ENCODE results near the gene NME7. TPM values are rescaled to one million over a fixed set of nuclear protein-coding genes. Genes with fewer than 3 reads are reported as not detected.
"Not testable (repeated sequence)": the region's sequence is repeated elsewhere in the genome, so short reads cannot be mapped to it uniquely, and the experiment has no call there.

The NME7 gene, protein sequence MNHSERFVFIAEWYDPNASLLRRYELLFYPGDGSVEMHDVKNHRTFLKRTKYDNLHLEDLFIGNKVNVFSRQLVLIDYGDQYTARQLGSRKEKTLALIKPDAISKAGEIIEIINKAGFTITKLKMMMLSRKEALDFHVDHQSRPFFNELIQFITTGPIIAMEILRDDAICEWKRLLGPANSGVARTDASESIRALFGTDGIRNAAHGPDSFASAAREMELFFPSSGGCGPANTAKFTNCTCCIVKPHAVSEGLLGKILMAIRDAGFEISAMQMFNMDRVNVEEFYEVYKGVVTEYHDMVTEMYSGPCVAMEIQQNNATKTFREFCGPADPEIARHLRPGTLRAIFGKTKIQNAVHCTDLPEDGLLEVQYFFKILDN
- 12.0 TPM for polyA plus RNA-seq (ENCODE audit: insufficient read length)

DNA sequence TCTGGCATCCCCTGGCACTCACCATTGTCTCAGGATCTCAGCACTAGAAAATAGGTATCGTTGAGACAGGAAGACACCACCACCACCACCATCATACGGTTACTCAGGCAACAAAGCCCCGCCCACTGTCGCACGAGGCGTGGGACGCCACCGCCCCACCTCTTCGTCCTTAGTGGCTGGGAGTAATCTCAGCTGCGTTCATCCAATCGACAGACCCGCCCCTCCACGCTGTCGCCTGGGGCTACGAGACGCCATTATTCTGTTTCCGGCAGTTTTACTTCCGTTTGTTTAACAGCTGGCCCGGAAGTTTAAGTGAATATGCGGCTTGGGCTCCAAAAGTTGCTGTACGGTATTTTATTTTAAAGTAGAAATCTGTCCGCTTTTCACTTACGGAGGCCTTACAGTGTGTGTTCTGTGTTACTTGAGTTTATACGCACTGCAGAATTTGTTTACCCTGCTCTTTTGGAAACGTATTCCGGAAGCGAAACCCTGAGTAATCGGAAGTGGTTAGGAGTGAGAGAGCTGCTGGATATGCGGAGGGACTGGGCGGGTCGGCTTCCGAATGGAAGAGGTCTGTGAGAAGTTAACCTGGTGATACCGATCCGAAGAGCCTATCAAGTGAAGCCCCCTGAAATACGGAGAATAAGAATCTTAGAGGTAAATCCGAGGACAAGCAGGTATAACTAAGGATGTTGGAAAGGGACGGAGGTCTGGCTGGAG, at the start of gene NME7, which contains the start of gene BLZF1:
NME7 (minus strand) TSS at position 112 of the 720 bp plus-strand sequence; CDS start at position 25, 87 bp downstream.
BLZF1 (plus strand) TSS at position 510 of the 720 bp plus-strand sequence. CDS start 1,328 bp downstream, outside the sequence.
- DNase-seq, result peak; percentile 96

GRCh38 chr1:169414952-169415351, 47.4 kb upstream of the NME7 start:
- DNase-seq, result no peak

DNA sequence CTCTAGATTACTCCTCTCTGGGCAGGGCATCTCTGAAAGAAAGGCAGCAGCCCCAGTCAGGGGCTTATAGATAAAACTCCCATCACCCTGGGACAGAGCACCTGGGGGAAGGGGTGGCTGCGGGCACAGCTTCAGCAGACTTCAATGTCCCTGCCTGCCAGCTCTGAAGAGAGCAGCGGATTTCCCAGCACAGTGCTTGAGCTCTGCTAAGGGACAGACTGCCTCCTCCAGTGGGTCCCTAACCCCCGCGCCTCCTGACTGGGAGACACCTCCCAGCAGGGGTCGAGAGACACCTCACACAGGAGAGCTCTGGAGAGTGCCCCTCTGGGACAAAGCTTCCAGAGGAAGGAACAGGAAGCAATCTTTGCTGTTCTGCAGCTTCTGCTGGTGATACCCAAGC, 40.7 kb upstream of the NME7 start:
- DNase-seq, result not testable (repeated sequence)

DNA sequence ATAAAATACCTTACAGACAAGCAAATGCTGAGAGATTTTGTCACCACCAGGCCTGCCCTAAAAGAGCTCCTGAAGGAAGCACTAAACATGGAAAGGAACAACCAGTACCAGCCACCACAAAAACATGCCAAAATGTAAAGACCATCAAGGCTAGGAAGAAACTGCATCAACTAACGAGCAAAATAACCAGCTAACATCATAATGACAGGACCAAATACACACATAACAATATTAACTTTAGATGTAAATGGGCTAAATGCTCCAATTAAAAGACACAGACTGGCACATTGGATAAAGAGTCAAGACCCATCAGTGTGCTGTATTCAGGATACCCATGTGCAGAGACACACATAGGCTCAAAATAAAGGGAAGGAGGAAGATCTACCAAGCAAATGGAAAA, 35.0 kb upstream of the NME7 start:
- DNase-seq, result not testable (repeated sequence)

GRCh38 chr1:169395955-169396354, 28.4 kb upstream of the NME7 start:
- no peak for DNase-seq

GRCh38 chr1:169392406-169392805, 24.8 kb upstream of the NME7 start:
- DNase-seq, result no peak

DNA sequence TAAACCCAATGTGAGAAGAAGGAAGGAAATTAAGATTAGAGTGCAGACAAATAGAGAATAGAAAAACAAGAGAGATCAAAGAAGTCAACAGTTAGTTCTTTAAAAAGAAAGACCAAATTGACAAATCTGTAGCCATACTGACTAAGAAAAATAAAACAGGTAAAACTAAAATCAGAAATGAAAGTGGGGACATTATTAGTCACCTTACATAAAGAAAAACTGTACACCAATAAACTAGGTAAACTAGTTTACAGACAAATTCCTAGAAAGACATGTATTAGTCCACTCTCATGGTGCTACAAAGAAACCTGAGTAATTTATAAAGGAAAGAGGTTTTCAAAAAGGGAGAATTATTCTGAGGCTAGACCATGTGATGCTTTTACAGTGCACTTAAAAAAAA, 22.7 kb upstream of the NME7 start:
- DNase-seq, result no peak

DNA sequence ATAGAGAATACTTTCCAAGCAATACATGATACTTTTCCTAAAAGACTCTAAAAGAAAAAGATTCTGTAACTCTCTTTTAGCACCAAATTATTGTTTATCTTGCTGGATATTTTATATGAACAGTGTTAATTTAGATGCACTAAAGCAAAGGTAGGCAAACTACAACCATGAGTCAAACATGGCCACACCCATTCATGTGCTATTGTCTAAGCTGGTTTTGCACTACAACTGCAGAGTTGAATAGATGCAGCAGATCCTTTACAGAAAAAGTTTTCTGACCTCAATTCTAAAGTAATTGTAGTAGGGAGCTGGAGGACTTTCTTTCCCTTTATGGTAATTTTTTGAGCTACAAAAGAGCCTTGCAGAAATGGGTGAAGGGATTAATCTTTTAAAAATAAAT, 19.8 kb upstream of the NME7 start:
- DNase-seq, result no peak

DNA sequence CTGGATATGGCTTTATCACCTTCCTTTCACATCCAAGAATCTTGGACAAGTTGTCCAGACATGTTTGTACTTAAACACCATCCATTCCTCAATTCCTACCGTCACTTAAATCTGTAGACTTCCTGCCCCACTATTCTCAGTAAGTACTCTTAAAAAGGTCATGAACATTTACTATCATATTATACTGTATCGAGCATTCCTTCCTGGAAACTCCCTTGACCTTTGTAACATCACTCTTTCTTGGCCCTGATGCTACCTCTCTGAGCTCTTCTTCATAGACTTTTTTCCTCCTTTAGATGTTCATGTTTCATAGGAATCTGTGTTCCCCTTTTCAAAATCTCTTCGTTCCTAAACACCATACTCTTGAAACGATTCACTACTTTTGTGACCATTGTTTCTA, 15.9 kb upstream of the NME7 start:
- no peak for DNase-seq

- no peak for DNase-seq
Measured at GRCh38 chr1:169381162-169381561, 13.6 kb upstream of the NME7 start.

GRCh38 chr1:169371404-169371803, 3.8 kb upstream of the NME7 start:
- DNase-seq, result no peak

DNA sequence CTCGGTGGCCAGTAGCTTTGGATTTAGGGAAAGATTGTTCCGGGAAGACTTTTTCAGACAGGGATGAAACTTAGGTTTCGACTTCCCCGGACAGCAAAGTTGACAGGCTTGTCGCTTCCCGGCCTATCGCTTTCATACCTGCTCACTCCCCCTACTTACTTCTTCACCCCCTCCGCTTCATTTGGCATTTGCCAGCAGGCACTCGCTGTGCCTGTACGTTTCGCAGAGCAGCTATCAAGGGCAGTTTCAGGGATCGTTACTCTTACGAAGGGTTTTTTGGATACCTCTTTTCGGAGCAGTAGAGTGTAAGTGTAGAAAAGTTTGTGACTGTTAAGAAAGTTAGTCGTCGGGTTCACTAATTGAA, 791 bp upstream of the NME7 start:
- DNase-seq, result peak; percentile 19

DNA sequence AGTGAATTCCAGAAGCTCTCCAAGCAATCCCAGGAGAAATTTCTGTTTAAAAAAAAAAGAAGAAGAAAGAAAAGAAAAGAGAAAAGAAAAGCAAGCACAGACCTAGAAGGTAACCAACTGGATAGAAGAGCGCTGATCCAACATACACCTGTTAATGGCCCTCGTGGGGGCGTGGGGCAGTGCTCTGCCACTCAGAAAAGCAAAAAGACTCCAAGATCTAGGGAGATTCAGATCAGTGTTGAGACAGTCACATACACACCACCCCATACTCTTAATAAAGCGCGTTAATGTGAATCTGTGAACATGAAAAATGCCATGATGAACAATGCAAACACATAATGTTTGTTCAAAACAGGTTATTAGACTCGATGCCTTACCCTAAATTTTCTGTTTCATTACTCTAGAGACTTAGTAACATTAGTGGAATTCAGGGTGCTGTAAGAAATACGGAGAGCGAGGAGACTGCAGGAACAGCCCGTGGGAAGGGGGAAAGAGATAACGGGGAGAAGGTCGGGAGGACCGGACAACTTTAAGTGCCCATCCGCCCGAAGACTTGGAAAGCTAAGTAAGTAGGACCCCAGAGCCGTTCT, 406 bp downstream of the NME7 start:
- DNase-seq, result peak; percentile 0

GRCh38 chr1:169364948-169365347, 2.6 kb downstream of the NME7 start:
- DNase-seq, result no peak

DNA sequence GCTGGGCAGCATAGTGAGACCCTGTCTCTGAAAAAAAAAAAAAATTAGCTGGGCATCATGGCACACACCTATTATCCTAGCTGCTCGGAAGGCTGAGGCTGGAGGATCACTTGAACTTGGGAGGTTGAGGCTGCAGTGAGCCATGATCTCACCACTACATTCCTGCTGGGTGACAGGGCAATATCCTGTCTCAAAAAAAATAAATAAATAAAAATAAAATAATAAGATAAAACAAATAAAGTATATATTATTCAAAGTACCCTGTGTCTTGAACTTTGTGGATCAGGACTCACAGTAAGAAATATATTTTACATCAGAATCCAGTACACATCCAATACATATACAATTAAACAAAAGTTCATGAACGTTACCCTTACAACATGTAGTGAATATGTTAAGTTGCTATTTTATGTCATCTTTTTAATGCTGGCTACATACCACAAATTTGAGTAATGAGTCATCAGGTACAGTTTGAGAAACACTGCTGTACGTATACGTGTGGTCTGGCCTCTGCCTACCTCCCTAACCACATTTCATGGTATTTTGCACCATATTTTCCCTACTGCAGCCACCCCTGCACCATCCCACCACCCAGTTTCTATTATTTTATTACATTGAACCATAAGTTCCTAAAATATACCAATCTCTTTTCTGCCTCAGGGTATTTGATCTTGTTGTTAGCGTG, 4.4 kb downstream of the NME7 start:
- DNase-seq, result no peak

DNA sequence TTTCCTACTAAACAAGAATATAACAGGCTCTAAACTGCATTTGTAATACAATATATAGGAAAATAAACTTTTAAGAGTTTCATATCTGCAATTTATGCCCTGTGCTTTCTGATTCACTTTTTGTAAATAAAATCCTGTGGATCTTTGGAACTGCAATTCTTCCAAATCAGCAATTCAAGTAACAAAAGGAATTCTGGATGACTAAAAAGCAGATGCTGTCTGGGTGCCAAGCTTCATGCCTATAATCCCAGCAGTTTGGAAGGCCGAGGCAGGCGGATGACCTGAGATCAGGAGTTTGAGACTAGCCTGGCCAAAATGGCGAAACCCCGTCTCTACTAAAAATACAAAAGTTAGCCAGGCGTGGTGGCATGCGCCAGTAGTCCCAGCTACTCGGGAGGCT, 6.3 kb downstream of the NME7 start:
- no peak for DNase-seq

DNA sequence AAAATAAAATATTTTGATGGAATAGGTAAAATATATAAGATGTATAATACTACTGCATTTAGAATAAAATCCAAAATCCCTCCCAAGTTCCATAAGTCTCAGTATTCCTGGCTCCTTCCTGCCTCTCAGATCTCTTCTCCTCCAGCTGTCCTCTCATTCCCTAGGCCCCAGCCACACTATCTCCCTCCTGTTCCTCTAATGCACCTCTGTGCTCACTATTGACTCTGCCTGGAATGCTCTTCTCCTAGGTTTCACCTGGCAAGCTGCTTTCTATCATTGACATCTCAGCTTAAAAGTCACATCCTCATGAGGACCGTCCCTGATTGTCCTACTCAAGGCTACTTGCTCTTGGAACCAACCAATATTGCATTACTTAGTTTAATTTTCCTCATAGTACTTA, 7.2 kb downstream of the NME7 start:
- DNase-seq, result no peak

GRCh38 chr1:169348383-169349036, 19.1 kb downstream of the NME7 start:
- DNase-seq, result peak; percentile 55

- no peak for DNase-seq
Measured at GRCh38 chr1:169347688-169348382, 19.8 kb downstream of the NME7 start.

DNA sequence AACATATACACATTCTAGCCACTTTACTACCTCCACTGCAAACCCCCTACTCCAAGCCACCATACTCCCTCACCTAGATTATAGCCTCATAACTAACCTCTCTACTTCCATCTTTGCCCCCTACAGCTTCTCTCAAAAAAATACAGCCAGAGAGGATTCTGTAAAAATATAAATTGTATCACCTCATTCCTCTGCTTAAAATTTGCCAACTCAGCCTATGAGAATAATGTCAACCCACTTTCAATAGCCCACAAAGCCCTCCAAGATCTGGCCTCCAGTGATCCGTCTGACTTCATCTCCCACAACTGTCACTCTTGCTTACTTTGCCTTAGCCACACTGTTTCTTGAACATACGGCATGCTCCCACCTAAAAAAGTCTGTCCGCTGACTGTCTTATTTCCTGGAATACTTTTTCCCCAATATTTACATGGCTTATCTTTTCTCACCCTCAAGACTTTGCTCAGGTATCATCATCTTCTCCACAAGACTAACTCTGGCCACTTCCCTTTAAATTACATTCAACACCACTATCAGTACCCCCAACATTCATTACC, 21.5 kb downstream of the NME7 start:
- no peak for DNase-seq

- no peak for DNase-seq
Measured at GRCh38 chr1:169345511-169345910, 22.1 kb downstream of the NME7 start.

All from hindlimb muscle (tissue), 1 donor.